ENCODE results near the gene CBLB.

Gene CBLB

GRCh38 chr3:105905328-105905727, 36.5 kb upstream of the CBLB start:
- Histone ChIP-seq H3K9me3 (ENCODE audit: control insufficient read depth, insufficient read depth, low read depth, low read length) (no peaks in the 10 kb centered on the region), H3K4me3 (ENCODE audit: low read depth, low read length) (no peak overlapping the region), H3K4me1 (ENCODE audit: control insufficient read depth, insufficient read depth, low read length) (no peaks in the 10 kb centered on the region), H3K27ac (ENCODE audit: extremely low read depth, low read depth, low read length) (no peak overlapping the region), H3K36me3 (ENCODE audit: control insufficient read depth in 2 of 2, insufficient read depth in 1 of 2, low read length in 2 of 2) (no peaks in the 10 kb centered on the region)
- CTCF ChIA-PET: no interaction called here
- TF ChIP-seq ZNF747 (tag by site-specific recombination; IDR thresholded peaks at IDR 0.05): no peak
- no peak for TF ChIP-seq ZNF174 (tag by site-specific recombination; IDR thresholded peaks at IDR 0.05)
- TF ChIP-seq ZNF146 (tag by site-specific recombination; IDR thresholded peaks at IDR 0.05): no peak
- no peak for TF ChIP-seq ELK4 (IDR thresholded peaks at IDR 0.05; ENCODE audit: borderline replicate concordance, low read depth, low read length)
- TF ChIP-seq ZNF37A (tag by site-specific recombination; IDR thresholded peaks at IDR 0.05): no peak
- no peak for TF ChIP-seq ZFHX2 (tag by site-specific recombination; conservative IDR thresholded peaks at IDR 0.05)
- TF ChIP-seq ZNF571 (tag by site-specific recombination; IDR thresholded peaks at IDR 0.05): no peak
- no peak for TF ChIP-seq ZNF404 (tag by site-specific recombination; IDR thresholded peaks at IDR 0.05)
- TF ChIP-seq ZNF274 (IDR thresholded peaks at IDR 0.05; ENCODE audit: low read length): no peak
- no peak for TF ChIP-seq ZNF274 (tag by site-specific recombination; IDR thresholded peaks at IDR 0.05; ENCODE audit: borderline replicate concordance)
- TF ChIP-seq, protein P1, sequence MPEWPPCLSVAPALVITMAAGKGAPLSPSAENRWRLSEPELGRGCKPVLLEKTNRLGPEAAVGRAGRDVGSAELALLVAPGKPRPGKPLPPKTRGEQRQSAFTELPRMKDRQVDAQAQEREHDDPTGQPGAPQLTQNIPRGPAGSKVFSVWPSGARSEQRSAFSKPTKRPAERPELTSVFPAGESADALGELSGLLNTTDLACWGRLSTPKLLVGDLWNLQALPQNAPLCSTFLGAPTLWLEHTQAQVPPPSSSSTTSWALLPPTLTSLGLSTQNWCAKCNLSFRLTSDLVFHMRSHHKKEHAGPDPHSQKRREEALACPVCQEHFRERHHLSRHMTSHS (tag by site-specific recombination; IDR thresholded peaks at IDR 0.05): no peak
- no peak for TF ChIP-seq ZNF76 (tag by site-specific recombination; IDR thresholded peaks at IDR 0.05; ENCODE audit: borderline replicate concordance, low read depth)
- TF ChIP-seq, protein P2, sequence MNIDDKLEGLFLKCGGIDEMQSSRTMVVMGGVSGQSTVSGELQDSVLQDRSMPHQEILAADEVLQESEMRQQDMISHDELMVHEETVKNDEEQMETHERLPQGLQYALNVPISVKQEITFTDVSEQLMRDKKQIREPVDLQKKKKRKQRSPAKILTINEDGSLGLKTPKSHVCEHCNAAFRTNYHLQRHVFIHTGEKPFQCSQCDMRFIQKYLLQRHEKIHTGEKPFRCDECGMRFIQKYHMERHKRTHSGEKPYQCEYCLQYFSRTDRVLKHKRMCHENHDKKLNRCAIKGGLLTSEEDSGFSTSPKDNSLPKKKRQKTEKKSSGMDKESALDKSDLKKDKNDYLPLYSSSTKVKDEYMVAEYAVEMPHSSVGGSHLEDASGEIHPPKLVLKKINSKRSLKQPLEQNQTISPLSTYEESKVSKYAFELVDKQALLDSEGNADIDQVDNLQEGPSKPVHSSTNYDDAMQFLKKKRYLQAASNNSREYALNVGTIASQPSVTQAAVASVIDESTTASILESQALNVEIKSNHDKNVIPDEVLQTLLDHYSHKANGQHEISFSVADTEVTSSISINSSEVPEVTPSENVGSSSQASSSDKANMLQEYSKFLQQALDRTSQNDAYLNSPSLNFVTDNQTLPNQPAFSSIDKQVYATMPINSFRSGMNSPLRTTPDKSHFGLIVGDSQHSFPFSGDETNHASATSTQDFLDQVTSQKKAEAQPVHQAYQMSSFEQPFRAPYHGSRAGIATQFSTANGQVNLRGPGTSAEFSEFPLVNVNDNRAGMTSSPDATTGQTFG (tag by site-specific recombination; IDR thresholded peaks at IDR 0.05; ENCODE audit: borderline replicate concordance): no peak
- no peak for TF ChIP-seq ZSCAN16 (tag by site-specific recombination; IDR thresholded peaks at IDR 0.05)
- TF ChIP-seq SP2 (tag by site-specific recombination; IDR thresholded peaks at IDR 0.05): no peak
- no peak for TF ChIP-seq ZNF239 (tag by site-specific recombination; IDR thresholded peaks at IDR 0.05)
- TF ChIP-seq ZNF521 (tag by site-specific recombination; IDR thresholded peaks at IDR 0.05): no peak
- TF ChIP-seq ZBTB7A (tag by site-specific recombination; IDR thresholded peaks at IDR 0.05; ENCODE audit: low read depth): no peak
- TF ChIP-seq RBAK (tag by site-specific recombination; IDR thresholded peaks at IDR 0.05): no peak
- TF ChIP-seq ZBTB21 (tag by site-specific recombination; IDR thresholded peaks at IDR 0.05): no peak
- TF ChIP-seq ZNF155 (tag by site-specific recombination; IDR thresholded peaks at IDR 0.05): no peak
- POLR2A ChIA-PET: no interaction called here

DNA sequence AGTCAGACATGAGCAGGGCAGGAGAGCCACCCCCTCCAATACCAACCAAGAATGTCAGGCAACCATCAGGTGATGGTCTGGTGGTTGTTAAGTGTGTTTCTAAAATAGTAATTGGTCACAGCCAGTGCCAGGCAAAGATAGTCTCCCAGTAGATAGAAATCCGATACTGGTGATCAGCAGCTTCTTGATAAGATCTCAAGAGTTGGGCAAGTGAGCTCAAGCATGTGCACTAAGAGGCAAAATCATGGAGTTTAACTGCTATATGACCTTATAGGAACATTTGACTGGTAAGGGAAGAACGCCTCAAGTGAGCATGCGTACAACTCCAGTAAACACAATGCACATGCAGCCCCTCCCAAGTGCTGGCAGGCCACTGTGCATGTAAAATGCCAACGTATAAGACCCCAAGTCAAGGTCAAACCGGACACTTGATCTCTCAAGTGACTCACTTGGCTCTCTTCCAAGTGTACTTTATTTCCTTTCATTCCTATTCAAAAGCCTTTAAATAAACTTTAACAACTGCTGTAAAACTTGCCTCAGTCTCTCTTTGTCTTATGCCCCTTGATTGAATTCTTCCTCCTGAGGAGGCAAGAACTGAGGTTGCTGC, 36.0 kb upstream of the CBLB start:
- no peak overlapping the region for H3K27ac ChIP-seq (ENCODE audit: extremely low read depth, low read depth, low read length)
- no peaks in the 10 kb centered on the region for H3K9me3 ChIP-seq (ENCODE audit: control insufficient read depth, insufficient read depth, low read depth, low read length)
- ChIA-PET POLR2A (no interaction called here), CTCF (no interaction called here)
- no peaks in the 10 kb centered on the region for H3K4me1 ChIP-seq (ENCODE audit: control insufficient read depth, insufficient read depth, low read length)
- H3K36me3 ChIP-seq (ENCODE audit: control insufficient read depth in 2 of 2, insufficient read depth in 1 of 2, low read length in 2 of 2): no peaks in the 10 kb centered on the region
- no peak overlapping the region for H3K4me3 ChIP-seq (ENCODE audit: low read depth, low read length)
- 0 out of 2 replicates have a peak, but pooled peaks have one; percentile 16 for TF ChIP-seq ZNF366 (tag by site-specific recombination; conservative IDR thresholded peaks at IDR 0.05)
- TF ChIP-seq ZNF777 (tag by site-specific recombination; IDR thresholded peaks at IDR 0.05; ENCODE audit: borderline replicate concordance): no peak
- TF ChIP-seq, protein P3, sequence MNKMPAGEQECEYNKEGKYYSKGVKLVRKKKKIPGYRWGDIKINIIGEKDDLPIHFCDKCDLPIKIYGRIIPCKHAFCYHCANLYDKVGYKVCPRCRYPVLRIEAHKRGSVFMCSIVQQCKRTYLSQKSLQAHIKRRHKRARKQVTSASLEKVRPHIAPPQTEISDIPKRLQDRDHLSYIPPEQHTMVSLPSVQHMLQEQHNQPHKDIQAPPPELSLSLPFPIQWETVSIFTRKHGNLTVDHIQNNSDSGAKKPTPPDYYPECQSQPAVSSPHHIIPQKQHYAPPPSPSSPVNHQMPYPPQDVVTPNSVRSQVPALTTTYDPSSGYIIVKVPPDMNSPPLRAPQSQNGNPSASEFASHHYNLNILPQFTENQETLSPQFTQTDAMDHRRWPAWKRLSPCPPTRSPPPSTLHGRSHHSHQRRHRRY (tag by site-specific recombination; IDR thresholded peaks at IDR 0.05): no peak
- TF ChIP-seq, protein P4, sequence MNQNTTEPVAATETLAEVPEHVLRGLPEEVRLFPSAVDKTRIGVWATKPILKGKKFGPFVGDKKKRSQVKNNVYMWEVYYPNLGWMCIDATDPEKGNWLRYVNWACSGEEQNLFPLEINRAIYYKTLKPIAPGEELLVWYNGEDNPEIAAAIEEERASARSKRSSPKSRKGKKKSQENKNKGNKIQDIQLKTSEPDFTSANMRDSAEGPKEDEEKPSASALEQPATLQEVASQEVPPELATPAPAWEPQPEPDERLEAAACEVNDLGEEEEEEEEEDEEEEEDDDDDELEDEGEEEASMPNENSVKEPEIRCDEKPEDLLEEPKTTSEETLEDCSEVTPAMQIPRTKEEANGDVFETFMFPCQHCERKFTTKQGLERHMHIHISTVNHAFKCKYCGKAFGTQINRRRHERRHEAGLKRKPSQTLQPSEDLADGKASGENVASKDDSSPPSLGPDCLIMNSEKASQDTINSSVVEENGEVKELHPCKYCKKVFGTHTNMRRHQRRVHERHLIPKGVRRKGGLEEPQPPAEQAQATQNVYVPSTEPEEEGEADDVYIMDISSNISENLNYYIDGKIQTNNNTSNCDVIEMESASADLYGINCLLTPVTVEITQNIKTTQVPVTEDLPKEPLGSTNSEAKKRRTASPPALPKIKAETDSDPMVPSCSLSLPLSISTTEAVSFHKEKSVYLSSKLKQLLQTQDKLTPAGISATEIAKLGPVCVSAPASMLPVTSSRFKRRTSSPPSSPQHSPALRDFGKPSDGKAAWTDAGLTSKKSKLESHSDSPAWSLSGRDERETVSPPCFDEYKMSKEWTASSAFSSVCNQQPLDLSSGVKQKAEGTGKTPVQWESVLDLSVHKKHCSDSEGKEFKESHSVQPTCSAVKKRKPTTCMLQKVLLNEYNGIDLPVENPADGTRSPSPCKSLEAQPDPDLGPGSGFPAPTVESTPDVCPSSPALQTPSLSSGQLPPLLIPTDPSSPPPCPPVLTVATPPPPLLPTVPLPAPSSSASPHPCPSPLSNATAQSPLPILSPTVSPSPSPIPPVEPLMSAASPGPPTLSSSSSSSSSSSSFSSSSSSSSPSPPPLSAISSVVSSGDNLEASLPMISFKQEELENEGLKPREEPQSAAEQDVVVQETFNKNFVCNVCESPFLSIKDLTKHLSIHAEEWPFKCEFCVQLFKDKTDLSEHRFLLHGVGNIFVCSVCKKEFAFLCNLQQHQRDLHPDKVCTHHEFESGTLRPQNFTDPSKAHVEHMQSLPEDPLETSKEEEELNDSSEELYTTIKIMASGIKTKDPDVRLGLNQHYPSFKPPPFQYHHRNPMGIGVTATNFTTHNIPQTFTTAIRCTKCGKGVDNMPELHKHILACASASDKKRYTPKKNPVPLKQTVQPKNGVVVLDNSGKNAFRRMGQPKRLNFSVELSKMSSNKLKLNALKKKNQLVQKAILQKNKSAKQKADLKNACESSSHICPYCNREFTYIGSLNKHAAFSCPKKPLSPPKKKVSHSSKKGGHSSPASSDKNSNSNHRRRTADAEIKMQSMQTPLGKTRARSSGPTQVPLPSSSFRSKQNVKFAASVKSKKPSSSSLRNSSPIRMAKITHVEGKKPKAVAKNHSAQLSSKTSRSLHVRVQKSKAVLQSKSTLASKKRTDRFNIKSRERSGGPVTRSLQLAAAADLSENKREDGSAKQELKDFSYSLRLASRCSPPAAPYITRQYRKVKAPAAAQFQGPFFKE (tag by site-specific recombination; IDR thresholded peaks at IDR 0.05; ENCODE audit: borderline replicate concordance): no peak
- no peak for TF ChIP-seq ZNF561 (tag by site-specific recombination; IDR thresholded peaks at IDR 0.05; ENCODE audit: borderline replicate concordance)

Data from HEK293 (cell line).